ENCODE measurements around the gene IRF3. TPM values are rescaled to one million over a fixed set of nuclear protein-coding genes. Genes with fewer than 3 reads are reported as not detected.

The IRF3 gene
- total and polyA plus RNA-seq, 12 donors = 23.2 to 328 (median 64.4) TPM

- peaks cover 0 to 92% of the 10 kb centered on the region in 2 donors for H3K36me3 ChIP-seq (replicated peaks in 1 of 2)
- DNase-seq = peak in 1 of 7 donors; percentile 8
- H3K4me3 ChIP-seq = no peak overlapping the region
- WGBS, 4 donors = 72 to 89% (median 77%) methylated on average over 15 to 22 of the region's 22 CpGs
- TF ChIP-seq CTCF (IDR thresholded peaks at IDR 0.05) (no peak), POLR2A (IDR thresholded peaks at IDR 0.05) (no peak)
- intact Hi-C loops (cut with DNase I) = no loop called here
- H3K27ac ChIP-seq = no peak overlapping the region
- no peaks in the 10 kb centered on the region for H3K9me3 ChIP-seq (replicated peaks in 1 of 3)
- no peaks in the 10 kb centered on the region for H3K4me1 ChIP-seq (replicated peaks in 1 of 2)
- no peaks in the 10 kb centered on the region for H3K27me3 ChIP-seq
Observed at GRCh38 chr19:49657493-49658138, 8.0 kb downstream of the IRF3 start.

GRCh38 chr19:49656456-49657109 is 9.1 kb downstream of the IRF3 start:
- intact Hi-C loops (cut with DNase I) = no loop called here
- 90 to 92% (median 91%) methylated on average over 11 to 17 of the region's 17 CpGs for WGBS, 4 donors
- H3K36me3 ChIP-seq (replicated peaks in 1 of 2) = peaks cover 0 to 87% of the 10 kb centered on the region in 2 donors

GRCh38 chr19:49655570-49656455 is 9.8 kb downstream of the IRF3 start:
- Histone ChIP-seq H3K4me3 (no peak overlapping the region), H3K4me1 (replicated peaks in 1 of 2) (no peaks in the 10 kb centered on the region), H3K27ac (no peak overlapping the region), H3K9me3 (replicated peaks in 1 of 3) (no peaks in the 10 kb centered on the region), H3K27me3 (no peaks in the 10 kb centered on the region), H3K36me3 (replicated peaks in 1 of 2) (peaks cover 0 to 85% of the 10 kb centered on the region in 2 donors)
- intact Hi-C loops (cut with DNase I) = no loop called here
- DNase-seq = no peak
- TF ChIP-seq CTCF (IDR thresholded peaks at IDR 0.05) (no peak), POLR2A (IDR thresholded peaks at IDR 0.05) (no peak)
- 86 to 93% (median 89%) methylated on average over 18 to 23 of the region's 23 CpGs for WGBS, 4 donors

More at GRCh38 chr19:49656456-49657109, 9.1 kb downstream of the IRF3 start:
- Histone ChIP-seq H3K4me1 (replicated peaks in 1 of 2) (no peaks in the 10 kb centered on the region), H3K27me3 (no peaks in the 10 kb centered on the region), H3K27ac (no peak overlapping the region), H3K4me3 (no peak overlapping the region), H3K9me3 (replicated peaks in 1 of 3) (no peaks in the 10 kb centered on the region)
- no peak for DNase-seq
- TF ChIP-seq POLR2A (IDR thresholded peaks at IDR 0.05) = no peak
- TF ChIP-seq CTCF (IDR thresholded peaks at IDR 0.05) = no peak

GRCh38 chr19:49654581-49654980 is 11.1 kb downstream of the IRF3 start:
- Histone ChIP-seq H3K4me1 (replicated peaks in 1 of 2) (peaks cover 0 to 5% of the 10 kb centered on the region in 2 donors), H3K27me3 (no peaks in the 10 kb centered on the region), H3K4me3 (no peak overlapping the region), H3K36me3 (replicated peaks in 1 of 2) (peaks cover 0 to 81% of the 10 kb centered on the region in 2 donors), H3K9me3 (replicated peaks in 1 of 3) (no peaks in the 10 kb centered on the region), H3K27ac (no peak overlapping the region)
- intact Hi-C loops (cut with DNase I) = no loop called here
- 80 to 88% (median 87%) methylated on average over 10 of the region's 10 CpGs for WGBS, 4 donors
- DNase-seq = no peak
- no peak for TF ChIP-seq POLR2A (IDR thresholded peaks at IDR 0.05)
- no peak for TF ChIP-seq CTCF (IDR thresholded peaks at IDR 0.05)
